NCI-H2227 treated with DMSO at 0.1 percent for 48 hours (cell line): ENCODE data around the gene MCTP2.

Experiments used
- DNase-seq: peaks from one replicate; lab custom pipeline; 2025; lab: John Stamatoyannopoulos, UW

Gene MCTP2

DNA sequence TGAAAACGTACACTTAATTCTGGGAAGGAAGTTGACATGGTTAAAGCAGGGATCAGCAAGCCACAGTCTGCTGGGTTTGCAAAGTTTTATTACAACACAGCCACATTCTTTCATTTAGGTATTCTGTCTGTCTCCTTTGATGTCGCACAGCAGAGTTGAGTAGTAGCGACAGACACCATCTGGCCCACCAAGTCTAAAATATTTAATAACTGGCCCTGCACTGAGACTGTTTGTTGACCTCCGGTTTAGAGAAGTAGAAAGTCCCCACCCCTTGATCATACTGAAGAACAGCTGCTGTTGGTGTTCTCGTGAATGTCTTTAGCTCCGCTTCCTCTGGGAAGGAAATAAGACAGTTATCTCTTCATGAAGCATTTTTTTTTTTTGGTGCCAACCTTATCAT, 66.2 kb downstream of the MCTP2 start:
- DNase-seq, result no peak

DNA sequence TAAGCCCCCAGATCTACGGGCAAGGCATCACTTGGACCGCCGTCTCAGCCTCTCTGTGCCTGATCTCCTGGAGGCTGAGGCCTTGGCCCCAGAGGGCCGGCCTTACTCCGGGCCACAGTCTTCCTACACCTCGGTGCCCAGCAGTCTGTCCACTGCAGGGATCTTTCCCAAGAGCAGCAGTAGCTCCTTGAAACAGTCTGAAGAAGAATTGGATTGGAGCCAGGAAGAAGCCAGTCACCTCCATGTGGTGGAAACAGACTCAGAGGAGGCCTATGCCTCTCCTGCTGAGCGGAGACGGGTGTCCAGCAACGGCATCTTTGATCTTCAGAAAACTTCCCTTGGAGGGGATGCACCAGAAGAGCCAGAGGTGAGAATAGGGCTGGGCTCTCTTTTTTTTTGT, 67.0 kb downstream of the MCTP2 start:
- no peak for DNase-seq

DNA sequence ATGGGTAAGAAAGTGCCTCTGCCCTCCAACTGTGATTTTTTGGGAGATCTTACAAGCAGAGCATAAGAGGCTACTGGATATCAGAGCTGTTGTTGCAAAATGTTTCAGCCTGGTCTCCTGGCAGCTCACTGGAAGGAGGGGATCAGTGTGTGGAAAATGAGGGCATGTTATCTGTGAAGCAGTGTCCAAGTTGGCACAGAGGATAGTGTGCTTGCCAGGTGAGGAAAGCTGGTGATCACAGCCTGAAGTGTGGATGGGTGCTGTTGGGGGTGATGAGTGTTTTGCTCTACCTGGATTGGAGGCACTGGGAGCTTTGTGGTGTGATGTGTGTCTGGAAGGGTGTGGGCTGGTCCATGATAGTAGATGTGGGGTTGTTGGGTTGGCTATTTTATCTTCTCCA, 69.3 kb downstream of the MCTP2 start:
- no peak for DNase-seq

DNA sequence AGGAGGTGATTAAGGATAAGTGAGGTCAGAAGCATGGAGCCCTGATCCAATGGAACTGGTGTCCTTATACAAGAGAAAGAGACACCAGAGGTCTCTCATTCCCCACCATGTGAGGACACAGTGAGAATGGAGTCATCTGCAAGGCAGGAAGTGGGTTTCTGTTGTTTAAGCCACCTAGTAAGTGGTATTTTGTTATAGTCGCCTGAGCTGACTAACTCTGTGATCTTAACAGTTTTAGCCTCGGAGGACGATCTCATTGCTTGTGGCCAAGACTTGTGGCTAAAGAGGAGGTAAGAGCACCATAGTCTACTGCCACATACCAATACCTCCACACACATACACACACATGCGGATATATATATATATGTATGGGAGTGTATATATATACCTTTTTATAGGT, 73.8 kb downstream of the MCTP2 start:
- no peak for DNase-seq

DNA sequence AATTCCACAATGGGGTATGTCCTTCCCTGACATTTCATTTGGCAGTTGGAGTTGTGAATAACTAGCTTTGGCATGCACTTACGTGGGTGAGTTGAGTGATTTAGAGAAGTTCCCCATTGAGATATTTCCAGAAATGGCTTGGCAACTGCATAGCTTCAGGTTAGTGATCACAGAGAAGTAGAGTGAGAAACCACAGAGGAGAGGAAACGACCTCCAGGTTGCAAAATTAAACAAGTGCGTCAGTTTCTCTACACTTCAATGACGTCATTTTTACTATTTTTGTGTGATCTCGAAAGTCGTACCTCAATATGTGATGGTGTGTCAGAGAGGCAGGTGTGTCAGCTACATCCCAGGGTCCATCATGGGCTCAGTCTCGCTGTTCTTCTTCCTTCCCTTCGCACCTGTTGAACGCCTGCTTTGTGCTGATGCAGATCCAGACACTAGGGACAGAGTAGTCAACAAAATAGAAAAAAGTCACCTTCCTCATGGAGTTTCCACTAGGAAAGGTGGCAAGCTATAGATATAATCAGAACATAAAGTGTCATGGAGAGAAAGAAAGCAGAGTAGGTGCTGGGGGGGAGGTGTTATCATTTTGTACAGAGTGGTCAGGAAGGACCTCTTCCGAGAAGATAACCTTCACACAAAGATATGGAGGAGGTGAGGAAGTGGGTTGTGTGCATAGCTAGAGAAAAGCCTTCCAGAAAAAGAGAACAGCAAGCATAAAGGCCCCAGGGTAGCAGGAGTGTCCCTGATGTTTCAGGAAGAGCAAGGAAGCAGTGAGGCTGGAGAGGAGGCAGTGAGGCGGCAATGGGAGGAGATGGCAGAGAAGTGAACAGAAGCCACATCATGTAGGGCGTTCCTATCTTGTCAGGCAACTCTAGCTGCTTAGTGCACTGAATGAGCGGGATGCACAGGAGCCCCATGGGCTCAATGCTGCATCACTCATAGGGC, 75.6 kb downstream of the MCTP2 start:
- no peak for DNase-seq

DNA sequence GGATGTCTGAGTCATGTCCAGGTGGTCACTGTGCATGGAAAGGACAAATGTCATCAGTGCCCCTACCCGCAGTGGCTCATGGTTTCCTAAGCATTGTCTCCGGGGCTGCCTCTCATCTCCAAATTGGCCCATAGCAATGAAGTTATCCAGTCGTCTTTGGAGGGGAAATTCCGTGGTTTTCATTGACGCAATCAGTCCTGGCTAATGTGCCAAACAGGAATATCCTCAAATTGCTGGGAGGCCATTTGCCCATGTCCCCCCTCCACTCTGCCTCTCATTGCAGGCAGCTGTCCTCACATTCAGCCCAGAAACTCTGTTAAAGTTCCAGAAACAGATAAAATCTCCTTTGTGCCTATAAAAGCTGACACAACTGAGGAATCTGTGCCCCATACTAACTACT, 81.6 kb downstream of the MCTP2 start:
- DNase-seq, result no peak

DNA sequence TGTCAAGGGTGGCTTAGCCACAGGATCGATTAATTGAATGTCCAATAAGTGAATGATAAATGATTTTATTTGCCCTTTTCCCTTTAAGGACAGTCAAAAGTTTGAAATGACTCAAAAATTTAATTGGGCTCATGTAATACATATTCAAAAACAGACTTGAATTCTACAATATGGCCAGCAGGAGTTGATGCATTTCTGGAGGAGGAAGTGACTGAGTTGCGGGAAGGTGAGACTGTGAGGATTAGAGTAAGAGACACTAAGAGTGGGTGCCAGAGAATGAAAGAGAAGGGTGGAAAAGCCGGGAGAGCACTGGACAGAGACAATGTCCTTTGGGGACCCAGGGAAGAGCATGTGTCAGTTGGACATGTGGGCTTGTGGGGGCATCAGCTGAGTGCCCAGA, 83.3 kb downstream of the MCTP2 start:
- no peak for DNase-seq

DNA sequence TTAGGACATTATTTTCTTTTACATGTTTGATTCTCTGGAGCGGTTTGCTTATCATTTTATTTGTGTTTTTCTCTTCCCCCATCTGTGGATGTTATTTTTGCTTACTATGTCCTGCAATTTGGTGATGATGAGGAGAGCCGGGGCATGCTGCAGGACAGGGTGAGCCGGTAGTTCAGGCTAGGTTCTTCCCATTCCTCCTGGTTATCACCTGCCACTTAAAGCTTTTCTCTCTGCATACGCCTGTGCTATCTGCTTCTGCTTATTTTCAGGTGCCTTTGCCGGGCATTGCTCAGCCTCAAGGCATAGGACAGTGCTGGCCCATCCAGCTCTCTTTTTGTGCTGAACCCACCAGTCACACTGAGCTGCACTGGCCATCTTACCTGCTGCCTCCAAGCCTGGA, 85.8 kb downstream of the MCTP2 start:
- DNase-seq, result no peak

DNA sequence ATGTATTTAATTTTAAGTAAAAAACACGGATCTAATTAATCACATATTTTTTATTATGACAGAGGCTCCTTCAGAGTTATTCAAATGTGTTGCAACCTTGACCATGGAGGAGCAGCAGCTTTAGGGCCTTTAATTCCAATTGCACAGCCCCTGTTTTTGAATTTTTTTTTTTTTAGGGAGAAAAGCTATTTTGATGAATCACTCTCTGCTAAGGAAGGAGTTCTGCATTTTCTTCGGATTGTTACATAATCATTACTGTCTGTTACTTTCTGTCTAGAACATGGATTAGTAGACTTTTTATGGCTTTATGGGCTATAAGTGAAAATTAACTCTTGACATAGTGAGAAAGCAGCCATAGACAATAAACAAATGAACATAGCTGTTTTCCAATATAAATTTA, 90.8 kb downstream of the MCTP2 start:
- DNase-seq, result no peak

DNA sequence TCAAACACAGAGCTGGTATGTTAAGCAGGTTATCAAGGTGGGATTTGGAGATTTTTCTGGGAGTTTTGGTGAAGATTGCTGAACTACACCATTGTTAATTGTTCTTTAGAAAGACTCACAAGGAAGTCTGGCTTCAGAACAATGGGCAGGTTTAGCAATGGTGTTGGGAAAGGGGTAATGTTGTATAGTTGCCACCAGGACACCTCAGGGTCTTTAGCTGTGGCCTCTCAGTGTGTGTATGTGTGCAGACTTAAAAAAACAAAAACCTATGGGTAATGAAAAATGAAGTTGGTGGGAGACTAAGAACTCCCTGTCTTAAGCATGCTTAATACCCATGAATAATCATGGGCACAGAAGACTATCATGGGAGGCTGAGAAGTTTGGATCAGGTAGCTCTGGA, 91.7 kb downstream of the MCTP2 start:
- DNase-seq, result no peak

DNA sequence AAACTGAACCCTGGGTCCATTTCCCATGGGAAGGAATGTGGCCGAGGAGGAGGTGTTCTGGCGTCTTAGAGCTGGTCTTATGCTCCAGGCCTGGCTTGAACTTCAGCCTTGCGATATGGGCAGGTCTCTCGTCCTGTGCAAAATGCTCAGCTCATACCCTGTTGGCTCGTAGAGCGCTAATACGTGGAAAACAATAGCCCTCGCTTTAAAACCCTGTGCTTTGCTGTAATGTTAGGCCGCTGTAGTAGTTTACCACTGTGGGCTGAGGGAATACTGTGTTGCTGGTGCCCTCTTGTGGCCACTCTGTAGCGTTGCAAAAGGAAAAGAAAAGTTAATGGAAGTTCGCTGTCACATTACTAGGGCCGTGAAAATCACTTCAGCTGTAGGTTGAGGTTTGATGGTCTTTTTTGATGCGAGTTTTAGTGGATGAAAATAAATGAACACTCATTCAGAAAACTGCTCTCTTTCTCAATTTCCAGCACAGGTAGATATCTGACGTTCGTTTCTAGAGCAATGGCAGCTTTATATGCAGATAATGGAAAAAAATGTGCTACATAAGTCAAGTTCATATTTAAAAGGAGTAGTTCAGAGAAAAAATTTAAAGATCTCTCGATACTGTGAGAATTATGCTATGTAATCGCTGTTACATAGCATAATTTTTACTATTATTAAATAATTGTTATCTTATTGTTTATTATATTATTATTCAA, 92.9 kb downstream of the MCTP2 start:
- peak; percentile 38 for DNase-seq

DNA sequence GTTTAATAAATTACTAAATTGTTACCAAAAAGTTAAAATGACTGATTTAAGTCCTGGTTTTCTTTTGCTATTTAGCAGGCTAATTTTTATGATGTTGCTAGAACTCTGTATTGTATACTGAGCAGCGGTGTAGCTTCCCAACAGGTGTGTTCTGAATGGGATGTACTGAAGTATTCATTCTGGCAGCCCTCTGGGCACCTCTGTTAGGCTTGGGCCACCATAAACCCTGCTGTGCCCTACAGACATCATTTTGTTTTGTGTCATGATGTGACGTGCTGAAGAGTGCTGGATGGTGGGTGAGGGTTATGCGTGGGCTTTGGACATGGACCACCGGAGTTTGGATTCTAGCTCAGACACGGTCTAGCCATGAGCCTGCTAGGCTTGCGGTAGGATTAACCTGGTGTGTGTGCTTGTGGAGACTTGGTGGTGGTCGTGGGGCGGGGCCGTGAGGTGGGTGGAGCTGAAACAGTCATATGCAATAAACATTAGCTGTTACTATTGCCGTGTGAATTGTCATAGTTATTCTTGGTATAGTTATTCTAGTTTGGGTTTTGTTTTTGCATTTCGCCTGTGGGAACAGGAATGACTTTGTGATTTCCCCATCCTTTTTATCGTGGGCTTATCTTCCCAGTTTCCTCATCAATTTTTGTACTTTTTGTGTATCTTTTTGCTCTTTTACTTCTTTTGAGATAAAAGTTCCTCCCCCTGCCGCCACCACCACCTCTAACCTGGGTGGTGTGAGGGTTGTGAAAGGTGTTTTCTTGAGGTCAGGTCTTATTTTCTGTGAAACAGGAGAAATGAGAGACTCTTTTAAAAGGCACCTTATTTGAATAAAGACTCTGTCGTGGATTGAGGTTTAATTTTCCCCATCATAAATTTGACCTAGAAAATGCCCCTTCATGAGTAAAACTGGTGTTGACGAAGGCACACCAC, 93.7 kb downstream of the MCTP2 start:
- no peak for DNase-seq

DNA sequence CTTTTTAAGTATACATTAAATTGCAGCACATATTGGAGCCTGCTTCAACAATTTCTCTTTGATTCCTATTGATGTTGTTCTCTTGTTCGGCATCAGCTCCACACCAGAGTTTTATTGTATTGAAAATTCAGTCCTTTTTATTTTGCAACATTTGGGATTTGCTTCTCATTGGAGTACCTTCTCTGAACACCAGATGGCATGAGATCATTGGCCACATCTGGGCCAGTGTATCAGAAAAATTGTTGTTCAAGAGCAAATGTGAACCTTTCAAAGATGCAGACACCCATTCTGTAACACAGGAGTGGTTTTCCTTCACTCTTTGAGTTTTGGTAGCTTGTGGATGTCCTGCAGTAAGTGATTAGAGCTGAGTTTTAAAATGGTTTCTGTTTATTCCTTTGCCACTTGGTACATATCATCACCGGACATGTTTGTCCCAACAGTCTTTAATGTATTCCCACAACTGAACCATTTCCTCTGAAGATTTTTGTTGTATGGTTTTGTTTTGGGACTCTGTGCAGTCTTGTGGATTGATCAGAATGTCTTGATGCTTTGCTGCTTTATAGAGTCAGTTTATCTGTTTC, 96.1 kb downstream of the MCTP2 start:
- DNase-seq, result peak; percentile 26

DNA sequence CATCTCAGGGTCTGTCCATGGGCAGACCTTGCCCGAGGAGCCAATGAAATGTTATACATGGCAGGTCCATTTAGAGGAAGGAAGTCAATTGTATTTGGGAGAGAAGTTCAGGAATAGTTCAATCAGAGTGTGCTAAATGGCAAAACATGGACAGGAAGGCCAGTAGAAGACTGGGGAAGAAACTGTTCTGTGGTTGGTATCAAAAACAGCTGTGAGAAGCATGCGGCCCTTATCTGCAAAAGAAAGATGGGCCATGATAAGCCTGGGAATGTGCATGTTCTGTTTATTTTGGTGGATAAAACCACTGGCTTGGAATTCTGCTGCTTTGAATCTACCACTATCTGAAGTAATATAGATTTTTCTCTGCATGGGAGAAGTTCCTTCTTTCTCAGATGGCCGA, 100.4 kb downstream of the MCTP2 start:
- DNase-seq, result no peak

DNA sequence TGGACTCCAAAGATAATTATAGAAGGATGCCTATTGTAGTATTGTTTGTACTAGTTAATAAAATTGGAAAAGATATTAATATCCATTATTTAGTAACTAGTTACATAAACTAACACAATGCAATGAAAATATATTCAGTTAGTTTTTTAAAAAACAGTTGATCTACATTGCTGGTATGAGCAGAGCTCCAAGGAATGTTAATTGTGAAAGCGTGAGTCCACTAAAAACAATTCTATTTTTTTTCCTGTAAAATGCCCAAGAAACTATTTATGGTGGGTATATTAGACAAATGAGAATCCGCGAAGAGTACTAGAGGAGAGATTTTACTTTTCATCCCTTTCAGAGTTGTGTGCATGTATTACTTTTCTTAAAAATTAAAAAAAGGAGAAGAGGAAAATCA, 104.3 kb downstream of the MCTP2 start:
- no peak for DNase-seq

DNA sequence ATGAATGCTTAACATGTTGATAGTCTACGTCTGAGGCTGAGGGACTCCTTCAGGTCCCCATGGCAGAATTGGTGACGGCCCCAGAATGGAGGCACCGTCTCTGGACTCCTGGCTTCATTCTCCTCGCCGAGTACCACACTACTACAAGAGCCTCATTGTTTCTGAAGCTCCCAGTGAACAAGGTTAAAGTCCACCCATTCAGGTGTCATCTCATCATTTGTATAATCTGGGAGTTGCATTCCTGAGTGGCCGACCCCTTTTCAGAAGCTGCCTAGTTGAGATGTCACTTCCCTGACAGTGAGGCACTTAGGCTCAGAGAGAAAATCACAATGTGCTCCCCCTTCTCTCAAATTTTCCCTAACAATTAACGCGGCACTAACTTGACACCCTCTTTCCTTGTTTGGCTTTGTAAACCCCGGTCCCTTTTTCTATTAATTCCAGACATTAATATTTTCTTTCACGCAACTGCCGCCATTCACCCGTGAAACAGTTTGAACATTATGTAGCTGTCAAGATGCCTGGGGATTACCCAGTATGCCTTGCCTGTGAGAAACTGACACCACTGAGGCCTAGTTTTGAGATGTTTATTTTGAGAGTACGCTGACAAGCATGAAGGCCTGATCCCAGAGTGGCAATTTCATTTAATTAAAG, 105.6 kb downstream of the MCTP2 start:
- DNase-seq, result no peak

DNA sequence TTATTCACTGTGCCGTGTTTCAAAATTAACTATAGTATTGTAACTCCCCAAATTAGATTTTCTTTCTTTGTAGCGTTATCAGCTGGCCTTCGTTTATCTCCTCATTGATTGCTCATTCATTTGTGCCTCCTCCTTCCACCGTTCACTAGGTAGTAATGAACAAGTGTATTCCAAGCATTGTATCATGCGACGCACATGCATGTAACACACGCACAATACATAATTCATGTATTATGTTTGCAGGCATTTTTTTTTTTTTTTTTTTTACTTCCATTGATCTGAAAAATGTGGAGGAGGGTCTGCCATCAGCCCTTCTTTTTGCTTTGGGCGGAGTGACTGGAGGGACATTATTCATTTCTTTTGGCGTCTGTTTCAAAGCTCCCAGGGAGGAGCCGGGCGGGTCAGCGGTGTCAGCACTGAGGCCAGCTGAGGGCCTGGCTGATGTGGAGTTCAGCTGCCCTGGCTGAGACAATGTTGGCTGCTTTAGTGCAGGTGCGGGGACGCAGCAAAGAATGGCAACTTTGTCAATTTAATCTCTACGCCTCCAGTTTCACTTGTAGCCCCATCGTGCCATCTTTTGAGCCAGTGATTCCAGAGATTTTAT, 107.0 kb downstream of the MCTP2 start:
- DNase-seq, result no peak

DNA sequence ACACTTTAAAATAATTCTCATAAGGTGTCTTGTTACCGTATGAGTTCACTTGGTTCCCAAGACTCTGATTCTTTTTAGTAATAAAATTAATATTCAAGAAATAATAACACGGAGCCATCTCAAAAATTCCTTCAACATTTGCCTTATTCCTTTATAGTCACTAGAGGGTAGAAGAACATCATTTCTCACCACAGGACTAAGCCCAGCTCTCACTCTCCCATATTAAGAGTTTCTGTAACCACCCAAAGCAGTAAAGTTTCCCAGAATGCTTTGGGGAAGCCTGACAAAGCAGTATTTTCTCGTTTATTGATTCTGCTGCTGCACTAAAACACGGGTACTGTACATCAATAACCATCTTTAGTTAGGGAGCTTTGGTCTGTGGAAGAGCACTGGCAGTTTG, 114.9 kb downstream of the MCTP2 start:
- peak; percentile 20 for DNase-seq

DNA sequence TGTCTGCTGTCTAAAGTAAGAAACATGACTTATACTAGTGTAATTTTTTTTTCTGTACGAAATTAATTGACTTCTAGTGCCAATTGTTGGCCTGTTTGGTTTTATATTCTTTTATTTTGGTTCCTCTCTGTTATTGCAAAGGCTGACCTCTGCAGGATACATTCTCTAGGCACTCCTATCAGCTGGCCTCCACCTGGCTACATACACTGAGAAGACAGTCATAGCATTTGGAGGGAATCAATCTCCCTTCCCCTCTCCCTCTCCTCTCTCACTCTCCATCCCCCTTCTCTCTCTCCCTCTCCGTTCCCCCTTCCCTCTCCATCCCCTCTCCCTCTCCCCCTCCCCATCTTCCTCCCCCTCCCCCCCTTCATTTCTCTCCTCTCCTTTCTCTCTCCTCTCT, 116.7 kb downstream of the MCTP2 start:
- no peak for DNase-seq

DNA sequence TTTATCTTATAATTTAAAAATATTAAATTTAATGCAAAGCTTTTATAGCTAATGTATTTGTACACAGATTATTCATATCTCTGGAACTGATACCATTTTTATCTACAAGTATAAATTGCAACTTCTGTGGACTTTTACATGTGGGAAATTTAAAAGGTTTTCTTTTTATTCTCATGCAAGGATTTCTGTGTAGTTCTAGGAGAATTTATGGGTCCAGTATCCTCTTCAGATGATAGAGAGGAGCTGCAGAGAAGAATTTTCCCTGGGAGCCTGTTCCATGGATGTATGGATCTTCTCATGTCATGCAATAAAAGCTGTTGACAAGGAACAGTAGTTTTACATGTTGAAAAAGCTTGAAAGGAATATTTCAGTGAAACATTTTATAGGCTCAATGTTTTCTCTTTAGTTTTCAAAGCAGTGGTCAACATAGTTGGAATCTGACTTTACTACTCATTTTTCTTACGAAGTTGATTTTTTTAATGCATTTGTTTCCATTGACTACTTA, 119.7 kb downstream of the MCTP2 start:
- no peak for DNase-seq
